Neural progenitor cell (in vitro differentiated cells): ENCODE data around the gene FARP1. TPM values are rescaled to one million over a fixed set of nuclear protein-coding genes. Genes with fewer than 3 reads are reported as not detected.
A peak's percentile ranks its signal among the peaks of the same experiment; 100 is the strongest.

Experiments
- DNase-seq: peaks from one replicate; pipeline ENCODE4 v3.0.0-alpha.2; 2016; ENCODE audit warnings: low spot score
- H2AFZ ChIP-seq: fragments of 200-600 bp; sonication (generic); replicated peaks from 2 replicates; pipeline ENCODE4 v1.6.1; 2016; ENCODE audit warnings: antibody characterized with exemption
- H3F3A ChIP-seq: fragments of 200-600 bp; sonication (generic); 2 replicates; pipeline ENCODE4 v1.6.1; 2016; ENCODE audit warnings: antibody characterized with exemption, low read depth
- H3K27ac ChIP-seq: fragments of 200-600 bp; sonication (generic); 2 replicates; pipeline ENCODE4 v1.5.1; 2016; ENCODE audit warnings: mild to moderate bottlenecking
- H3K27me3 ChIP-seq: fragments of 200-600 bp; sonication (generic); 2 replicates; pipeline ENCODE4 v1.6.1; 2016; ENCODE audit warnings: mild to moderate bottlenecking, moderate library complexity
- H3K36me3 ChIP-seq: fragments of 200-600 bp; sonication (generic); 2 replicates; pipeline ENCODE4 v1.5.1; 2016
- H3K4me1 ChIP-seq: fragments of 200-600 bp; sonication (generic); 2 replicates; pipeline ENCODE4 v1.6.1; 2016; ENCODE audit warnings: mixed run types
- H3K4me2 ChIP-seq: fragments of 200-600 bp; sonication (generic); 2 replicates; pipeline ENCODE4 v1.6.1; 2016
- H3K4me3 ChIP-seq: fragments of 200-600 bp; sonication (generic); 2 replicates; pipeline ENCODE4 v1.5.1; 2016
- H3K79me2 ChIP-seq: fragments of 200-600 bp; sonication (generic); 2 replicates; pipeline ENCODE4 v1.6.1; 2016; ENCODE audit warnings: low read depth
- H3K9ac ChIP-seq: fragments of 200-600 bp; sonication (generic); 2 replicates; pipeline ENCODE4 v1.6.1; 2016
- H3K9me3 ChIP-seq: fragments of 200-600 bp; sonication (generic); 2 replicates; pipeline ENCODE4 v1.5.1; 2016; ENCODE audit warnings: low read depth
- H4K20me1 ChIP-seq: fragments of 200-600 bp; sonication (generic); 2 replicates; pipeline ENCODE4 v1.6.1; 2016; ENCODE audit warnings: low read depth
- H3K27ac Mint-ChIP-seq: 3 replicates; pipeline ENCODE4 v1.8.0; 2021; ENCODE audit warnings: mixed read lengths
- H3K27me3 Mint-ChIP-seq: 2 replicates; pipeline ENCODE4 v1.8.0; 2022; ENCODE audit warnings: low read depth, mild to moderate bottlenecking, inconsistent platforms, moderate library complexity, mixed read lengths; ENCODE audit not compliant: insufficient read depth
- H3K36me3 Mint-ChIP-seq: 3 replicates; pipeline ENCODE4 v1.8.0; 2021; ENCODE audit warnings: mixed read lengths
- H3K4me1 Mint-ChIP-seq: 3 replicates; pipeline ENCODE4 v1.8.0; 2021; ENCODE audit warnings: mixed read lengths
- H3K4me3 Mint-ChIP-seq: 3 replicates; pipeline ENCODE4 v1.8.0; 2021; ENCODE audit warnings: mild to moderate bottlenecking, moderate library complexity, mixed read lengths
- H3K9me3 Mint-ChIP-seq: 3 replicates; pipeline ENCODE4 v1.8.0; 2020; ENCODE audit warnings: mixed read lengths
- EZH2 ChIP-seq: fragments of 200-600 bp; sonication (generic); IDR thresholded peaks from 2 replicates; pipeline ENCODE4 v1.6.1; 2017; ENCODE audit warnings: antibody characterized with exemption, mild to moderate bottlenecking, moderate library complexity
- EZH2phosphoT487 ChIP-seq: fragments of 200-600 bp; sonication (generic); IDR thresholded peaks from 2 replicates; pipeline ENCODE4 v1.6.1; 2017; ENCODE audit warnings: antibody characterized with exemption
- total RNA-seq: library from RNA; depleted of rRNA; stranded (reverse); fragments of >200 nt; gene quantifications from 2 replicates; pipeline ENCODE4 v1.2.3, GENCODE V29; 2015; ENCODE audit warnings: low replicate concordance
- TF ChIP-seq, protein P1 (sequence below): fragments of 200-600 bp; sonication (generic); IDR thresholded peaks from 2 replicates; pipeline ENCODE4 v1.5.1; 2017; ENCODE audit warnings: antibody characterized with exemption, mild to moderate bottlenecking

Gene FARP1
- total RNA-seq, 1 donor from 2014 or later: 78.0 TPM

DNA sequence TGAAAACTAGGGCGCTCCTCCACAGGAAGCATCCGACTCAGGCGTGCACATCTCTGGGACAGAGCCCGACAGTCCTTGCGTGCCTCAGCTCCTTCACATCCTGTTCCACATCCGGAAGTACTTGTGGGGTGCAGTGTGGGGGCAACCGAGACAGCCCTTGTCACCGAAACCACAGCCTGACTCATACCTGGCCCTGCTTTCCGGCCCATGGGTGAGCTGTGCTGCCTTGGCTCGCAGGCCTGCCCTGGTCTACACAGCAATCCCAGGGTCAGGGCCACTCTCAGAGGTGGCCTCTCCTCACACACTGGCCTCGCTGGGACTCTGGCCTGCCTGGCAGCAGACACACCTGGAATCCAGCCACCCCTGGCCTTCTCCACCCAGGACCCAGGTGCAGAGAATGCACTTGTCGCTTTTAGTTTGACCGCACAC lies 333.7 kb downstream of the FARP1 start:
- H3K36me3 Mint-ChIP-seq: peaks cover 37% of the 10 kb centered on the region
- no peak overlapping the region for H3K27ac Mint-ChIP-seq
- Histone ChIP-seq H3K9me3 (no peaks in the 10 kb centered on the region), H2AFZ (no peak overlapping the region), H3K27ac (no peak overlapping the region), H3F3A (peaks cover 36% of the 10 kb centered on the region), H3K4me1 (peaks cover 57% of the 10 kb centered on the region), H3K9ac (no peak overlapping the region), H3K27me3 (no peaks in the 10 kb centered on the region), H3K4me3 (no peak overlapping the region), H3K4me2 (peak overlapping the region; percentile 67), H3K36me3 (no peaks in the 10 kb centered on the region), H4K20me1 (peaks cover 78% of the 10 kb centered on the region), H3K79me2 (peaks cover 82% of the 10 kb centered on the region)
- no peak for TF ChIP-seq EZH2
- TF ChIP-seq, protein P1, sequence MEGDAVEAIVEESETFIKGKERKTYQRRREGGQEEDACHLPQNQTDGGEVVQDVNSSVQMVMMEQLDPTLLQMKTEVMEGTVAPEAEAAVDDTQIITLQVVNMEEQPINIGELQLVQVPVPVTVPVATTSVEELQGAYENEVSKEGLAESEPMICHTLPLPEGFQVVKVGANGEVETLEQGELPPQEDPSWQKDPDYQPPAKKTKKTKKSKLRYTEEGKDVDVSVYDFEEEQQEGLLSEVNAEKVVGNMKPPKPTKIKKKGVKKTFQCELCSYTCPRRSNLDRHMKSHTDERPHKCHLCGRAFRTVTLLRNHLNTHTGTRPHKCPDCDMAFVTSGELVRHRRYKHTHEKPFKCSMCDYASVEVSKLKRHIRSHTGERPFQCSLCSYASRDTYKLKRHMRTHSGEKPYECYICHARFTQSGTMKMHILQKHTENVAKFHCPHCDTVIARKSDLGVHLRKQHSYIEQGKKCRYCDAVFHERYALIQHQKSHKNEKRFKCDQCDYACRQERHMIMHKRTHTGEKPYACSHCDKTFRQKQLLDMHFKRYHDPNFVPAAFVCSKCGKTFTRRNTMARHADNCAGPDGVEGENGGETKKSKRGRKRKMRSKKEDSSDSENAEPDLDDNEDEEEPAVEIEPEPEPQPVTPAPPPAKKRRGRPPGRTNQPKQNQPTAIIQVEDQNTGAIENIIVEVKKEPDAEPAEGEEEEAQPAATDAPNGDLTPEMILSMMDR: no peak
- TF ChIP-seq EZH2phosphoT487: no peak
- DNase-seq: no peak
- no peaks in the 10 kb centered on the region for H3K9me3 Mint-ChIP-seq
- peak overlapping the region; percentile 71 for H3K4me3 Mint-ChIP-seq
- H3K4me1 Mint-ChIP-seq: peaks cover 58% of the 10 kb centered on the region
- H3K27me3 Mint-ChIP-seq: peaks cover 4% of the 10 kb centered on the region

DNA sequence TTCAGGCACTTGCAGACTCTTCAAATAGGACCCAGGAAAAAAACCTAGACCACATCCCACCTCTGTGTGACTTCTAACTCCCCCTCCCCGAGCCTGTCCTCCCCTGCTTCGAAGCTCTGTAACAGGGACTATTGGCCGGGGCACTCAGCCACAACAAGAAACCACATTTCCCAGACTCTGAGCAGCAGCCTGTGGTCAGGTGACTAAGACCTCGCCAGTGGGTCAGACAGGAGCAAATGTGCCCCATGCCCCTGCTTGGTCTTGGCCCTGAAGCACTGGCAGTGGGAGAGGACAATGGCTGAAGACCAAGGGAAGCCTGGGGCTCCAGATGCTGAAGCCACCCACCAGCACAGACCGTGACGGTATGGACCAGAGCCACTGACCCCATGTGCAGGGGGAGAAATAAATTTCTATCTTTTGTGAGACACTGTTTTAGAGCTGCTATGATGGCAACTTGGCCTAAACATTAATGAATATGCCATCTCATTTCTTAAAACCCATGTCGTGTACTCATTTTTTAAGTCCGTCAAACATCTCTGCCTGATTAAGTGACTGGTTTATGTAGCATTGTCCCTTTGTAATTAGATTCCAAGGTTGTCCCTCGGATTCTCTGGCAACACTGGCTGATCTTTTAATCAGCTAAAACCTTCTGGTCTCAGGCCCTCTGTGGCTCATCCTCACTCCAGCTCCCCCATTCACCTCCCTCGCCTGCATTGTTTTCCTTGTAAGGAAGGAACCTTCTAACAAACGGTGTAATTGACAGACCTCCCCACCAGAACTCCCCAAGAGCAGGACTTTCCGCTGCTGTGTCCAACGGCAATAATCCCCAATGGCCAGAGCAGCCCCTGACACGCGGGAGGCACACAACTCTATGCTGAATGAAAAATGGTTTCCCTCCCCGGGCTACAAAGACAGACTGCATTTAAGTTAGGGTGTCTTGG lies 335.6 kb downstream of the FARP1 start:
- H3K9me3 Mint-ChIP-seq: no peaks in the 10 kb centered on the region
- Histone ChIP-seq H3K4me1 (peaks cover 73% of the 10 kb centered on the region), H3K4me3 (no peak overlapping the region), H4K20me1 (peaks cover 96% of the 10 kb centered on the region), H3F3A (peaks cover 42% of the 10 kb centered on the region), H3K36me3 (no peaks in the 10 kb centered on the region), H3K27me3 (no peaks in the 10 kb centered on the region), H3K9ac (no peak overlapping the region), H3K27ac (peak overlapping the region; percentile 15), H3K79me2 (peaks cover 93% of the 10 kb centered on the region), H3K9me3 (no peaks in the 10 kb centered on the region), H2AFZ (no peak overlapping the region), H3K4me2 (peak overlapping the region; percentile 54)
- H3K4me1 Mint-ChIP-seq: peaks cover 61% of the 10 kb centered on the region
- peak overlapping the region; percentile 59 for H3K4me3 Mint-ChIP-seq
- H3K27me3 Mint-ChIP-seq: peaks cover 4% of the 10 kb centered on the region
- DNase-seq: peak; percentile 93
- TF ChIP-seq, protein P1: peak; percentile 31
- no peak for TF ChIP-seq EZH2
- TF ChIP-seq EZH2phosphoT487: no peak
- H3K36me3 Mint-ChIP-seq: peaks cover 23% of the 10 kb centered on the region
- H3K27ac Mint-ChIP-seq: peak overlapping the region; percentile 93

DNA sequence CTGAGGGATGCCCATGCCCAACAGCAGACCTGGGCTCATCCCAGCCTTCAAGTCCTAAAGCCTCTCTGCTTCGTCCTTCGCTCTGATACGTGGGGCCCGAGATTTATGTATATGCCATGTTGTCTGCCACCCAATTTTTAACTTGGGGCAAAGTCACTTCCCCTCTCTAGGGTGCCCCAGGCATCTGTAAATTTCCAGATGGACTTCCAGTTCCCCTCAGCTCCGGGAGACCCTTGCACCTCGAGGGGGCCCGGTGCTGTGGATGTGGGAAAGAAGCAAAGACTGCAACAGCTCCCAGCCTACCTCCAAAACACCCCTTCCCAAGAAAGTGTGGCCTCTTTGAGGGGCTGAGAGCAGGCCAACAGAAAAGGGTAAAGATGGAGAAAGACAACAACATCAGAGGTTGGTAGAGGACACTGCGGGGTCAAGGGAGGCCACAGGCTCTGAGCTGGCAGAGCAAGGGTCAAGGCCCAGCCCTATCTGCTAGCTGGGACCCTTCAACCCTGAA lies 336.7 kb downstream of the FARP1 start:
- Histone ChIP-seq H3K79me2 (peaks cover 98% of the 10 kb centered on the region), H3K36me3 (no peaks in the 10 kb centered on the region), H3K27ac (peak overlapping the region; percentile 5), H3K9ac (no peak overlapping the region), H2AFZ (no peak overlapping the region), H3F3A (peaks cover 53% of the 10 kb centered on the region), H3K27me3 (no peaks in the 10 kb centered on the region), H3K4me2 (peak overlapping the region; percentile 54), H3K9me3 (no peaks in the 10 kb centered on the region), H4K20me1 (peaks cover 100% of the 10 kb centered on the region), H3K4me1 (peaks cover 82% of the 10 kb centered on the region), H3K4me3 (no peak overlapping the region)
- peaks cover 17% of the 10 kb centered on the region for H3K36me3 Mint-ChIP-seq
- no peak for TF ChIP-seq EZH2
- TF ChIP-seq, protein P1: no peak
- TF ChIP-seq EZH2phosphoT487: no peak
- no peaks in the 10 kb centered on the region for H3K9me3 Mint-ChIP-seq
- peaks cover 2% of the 10 kb centered on the region for H3K27me3 Mint-ChIP-seq
- H3K4me3 Mint-ChIP-seq: no peak overlapping the region
- no peak for DNase-seq
- peaks cover 64% of the 10 kb centered on the region for H3K4me1 Mint-ChIP-seq
- peak overlapping the region; percentile 42 for H3K27ac Mint-ChIP-seq
